HepG2 (cell line): ENCODE data around the gene POLE. TPM values are rescaled to one million over a fixed set of nuclear protein-coding genes. Genes with fewer than 3 reads are reported as not detected.

Experiments used
- ATAC-seq: fragments of 200-7000 bp; cut with Tn5 transposase; 3 replicates; pipeline ENCODE4 v1.9.1; 2020; ENCODE audit warnings: mild to moderate bottlenecking, moderate library complexity
- BruUV-seq: library from RNA; stranded (reverse); fragments of 400-500 nt; replicated peaks from 2 replicates; lab custom pipeline; 2021; lab: Mats Ljungman, UMichigan
- CTCF ChIA-PET: fragments of 300-600 bp; formaldehyde crosslinking; extraction: SDS; loops from one replicate; lab custom pipeline; 2021; ENCODE audit warnings: low total read pairs, inconsistent platforms, low intra/inter-chr PET ratio; lab: Yijun Ruan, JAX
- POLR2A ChIA-PET: fragments of 350-600 bp; sonication (Branson Sonifier 250); formaldehyde crosslinking; loops from one replicate; lab custom pipeline; 2020; ENCODE audit warnings: antibody characterized with exemption, inconsistent platforms; lab: Yijun Ruan, JAX
- DNase-seq: peaks from one replicate; pipeline ENCODE4 v3.0.0-alpha.2; 2015; ENCODE audit warnings: low spot score
- FAIRE-seq: peaks from 3 replicates; lab custom pipeline; 2011; peaks lifted over from hg19 to GRCh38; lab: Jason Lieb, UNC
- H2AFZ ChIP-seq: one replicate; pipeline ENCODE4 v1.6.1; 2011; ENCODE audit warnings: low read length, inconsistent platforms
- H3K27ac ChIP-seq: fragments of 300-600 bp; 3 replicates; pipeline ENCODE4 v1.8.0; 2011; ENCODE audit warnings: mixed run types, mild to moderate bottlenecking, mixed read lengths, low read length, inconsistent platforms; ENCODE audit not compliant: insufficient read depth; ENCODE audit errors: extremely low read length
- H3K27me3 ChIP-seq, 2 experiments: fragments of 200-600 bp in 1 of 2; 2 replicates in 1 of 2; 3 replicates in 1 of 2; pipeline versions ENCODE4 v1.6.0 to v1.8.0; 2011; ENCODE audit warnings: low read length in 2 of 2, mild to moderate bottlenecking in 2 of 2, moderate library complexity in 2 of 2, inconsistent platforms in 1 of 2; ENCODE audit not compliant: insufficient read depth in 2 of 2, control insufficient read depth in 1 of 2
- H3K36me3 ChIP-seq, 2 experiments: fragments of 200-600 bp in 1 of 2; replicated peaks in 1 of 2; 2 replicates in 1 of 2; 3 replicates in 1 of 2; pipeline versions ENCODE4 v1.5.1 to v1.8.0; 2011; ENCODE audit warnings: low read length in 2 of 2, inconsistent platforms in 1 of 2; ENCODE audit not compliant: insufficient read depth in 2 of 2, control insufficient read depth in 1 of 2
- H3K4me1 ChIP-seq: 2 replicates; pipeline ENCODE4 v1.5.1; 2012; ENCODE audit warnings: low read length, inconsistent platforms; ENCODE audit not compliant: insufficient read depth
- H3K4me2 ChIP-seq: 2 replicates; pipeline ENCODE4 v1.6.0; 2011; ENCODE audit warnings: low read depth, low read length, inconsistent platforms
- H3K4me3 ChIP-seq, 3 experiments: fragments of 200-600 bp in 1 of 3; sonication (generic), shearing (Covaris generic) in 1 of 3; replicated peaks in 1 of 3; 2 replicates each; pipeline ENCODE4 v1.5.1; 2011 to 2016; ENCODE audit warnings: low read length in 3 of 3, inconsistent platforms in 2 of 3, low read depth in 2 of 3, mild to moderate bottlenecking in 2 of 3, control low read depth in 1 of 3, mixed read lengths in 1 of 3; ENCODE audit not compliant: insufficient read depth in 1 of 3
- H3K79me2 ChIP-seq: one replicate; pipeline ENCODE4 v1.6.1; 2011; ENCODE audit warnings: low read length, inconsistent platforms; ENCODE audit not compliant: insufficient read depth
- H3K9ac ChIP-seq: 2 replicates; pipeline ENCODE4 v1.6.0; 2011; ENCODE audit warnings: mild to moderate bottlenecking, low read depth, low read length, inconsistent platforms; ENCODE audit not compliant: insufficient read depth
- H3K9me3 ChIP-seq: 2 replicates; pipeline ENCODE4 v1.5.1; 2012; ENCODE audit warnings: mild to moderate bottlenecking, low read length
- H4K20me1 ChIP-seq: 2 replicates; pipeline ENCODE4 v1.6.0; 2011; ENCODE audit warnings: inconsistent platforms, mild to moderate bottlenecking, low read length, moderate library complexity; ENCODE audit not compliant: insufficient read depth
- FOXC1 ChIP-seq: sonication (generic); formaldehyde crosslinking; IDR thresholded peaks from 2 replicates; pipeline ENCODE4 v1.8.0; 2022; ENCODE audit warnings: mild to moderate bottlenecking, missing genetic modification reagents, borderline replicate concordance
- HIVEP1 ChIP-seq: sonication (generic); formaldehyde crosslinking; IDR thresholded peaks from 2 replicates; pipeline ENCODE4 v1.4.0; 2020; ENCODE audit warnings: mild to moderate bottlenecking, missing genetic modification reagents
- ISL2 ChIP-seq: sonication (generic); formaldehyde crosslinking; IDR thresholded peaks from 2 replicates; pipeline ENCODE4 v1.5.0; 2020; ENCODE audit warnings: missing genetic modification reagents
- JDP2 ChIP-seq: sonication (generic); formaldehyde crosslinking; IDR thresholded peaks from 2 replicates; pipeline ENCODE4 v1.8.1; 2022; ENCODE audit warnings: missing genetic modification reagents, borderline replicate concordance
- JUND ChIP-seq: sonication (generic); formaldehyde crosslinking; IDR thresholded peaks from 2 replicates; pipeline ENCODE4 v1.8.0; 2022; ENCODE audit warnings: mild to moderate bottlenecking, missing genetic modification reagents
- POLR2AphosphoS5 ChIP-seq: IDR thresholded peaks from 2 replicates; pipeline ENCODE4 v1.6.1; 2012; ENCODE audit warnings: low read depth, low read length
- ZNF138 ChIP-seq: sonication (generic); formaldehyde crosslinking; IDR thresholded peaks from 2 replicates; pipeline ENCODE4 v1.5.0; 2020; ENCODE audit warnings: mild to moderate bottlenecking, low read depth, missing genetic modification reagents
- ZNF232 ChIP-seq: sonication (generic); formaldehyde crosslinking; IDR thresholded peaks from 2 replicates; pipeline ENCODE4 v1.4.0; 2020; ENCODE audit warnings: missing genetic modification reagents, borderline replicate concordance
- ZNF343 ChIP-seq: sonication (generic); formaldehyde crosslinking; IDR thresholded peaks from 2 replicates; pipeline ENCODE4 v1.4.0; 2020; ENCODE audit warnings: mild to moderate bottlenecking, missing genetic modification reagents
- ZNF354B ChIP-seq: sonication (generic); formaldehyde crosslinking; IDR thresholded peaks from 2 replicates; pipeline ENCODE4 v1.8.0; 2022; ENCODE audit warnings: mild to moderate bottlenecking, missing genetic modification reagents
- ZNF570 ChIP-seq: sonication (generic); formaldehyde crosslinking; IDR thresholded peaks from 2 replicates; pipeline ENCODE4 v1.4.0; 2020; ENCODE audit warnings: mild to moderate bottlenecking, missing genetic modification reagents, borderline replicate concordance
- ZNF740 ChIP-seq: sonication (generic); formaldehyde crosslinking; IDR thresholded peaks from 2 replicates; pipeline ENCODE4 v1.4.0; 2020; ENCODE audit warnings: missing genetic modification reagents
- ZNF780A ChIP-seq: sonication (generic); formaldehyde crosslinking; IDR thresholded peaks from 2 replicates; pipeline ENCODE4 v1.8.0; 2022; ENCODE audit warnings: mild to moderate bottlenecking, missing genetic modification reagents, moderate library complexity
- ZSCAN25 ChIP-seq: sonication (generic); formaldehyde crosslinking; IDR thresholded peaks from 2 replicates; pipeline ENCODE4 v1.8.0; 2022; ENCODE audit warnings: mild to moderate bottlenecking, missing genetic modification reagents
- ZXDC ChIP-seq: sonication (generic); formaldehyde crosslinking; IDR thresholded peaks from 2 replicates; pipeline ENCODE4 v1.5.0; 2020; ENCODE audit warnings: mild to moderate bottlenecking, missing genetic modification reagents
- WGBS: methylation state at CpG from one replicate; pipeline ENCODE4 v1.1.6; 2017; ENCODE audit warnings: low lambda C conversion rate; 5-methylcytosine and 5-hydroxymethylcytosine counted together
- in situ Hi-C: cut with HindIII; loops from 2 replicates; pipeline ENCODE4 v1.10.0; 2017; ENCODE audit warnings: low pct_unique_long_range_greater_than_20kb; ENCODE audit not compliant: extremely low pct_ligation_motif_present
- intact Hi-C: fragments of 100-400 bp; cut with micrococcal nuclease; formaldehyde crosslinking; loops from one replicate; pipeline ENCODE4 v1.10.0; 2022; ENCODE audit not compliant: unreplicated experiment
- polyA plus RNA-seq, 8 experiments: library from polyadenylated mRNA; depleted of rRNA in 3 of 8; stranded (reverse) in 7 of 8; unstranded in 1 of 8; fragments of >200 nt; fragmentation: Illumina TruSeq in 4 of 8; extraction: Trizol in 4 of 8; gene quantifications; 2 replicates each; pipeline versions ENCODE4 v1.2.1 to v1.2.3, GENCODE V29; 2011 to 2016; ENCODE audit warnings: low read depth in 4 of 8, missing spikeins in 1 of 8, mixed read lengths in 1 of 8; ENCODE audit not compliant: insufficient read depth in 1 of 8
- total RNA-seq, 5 experiments: library from RNA; depleted of rRNA; stranded (reverse); fragments of >200 nt; fragmentation: Illumina TruSeq; extraction: Trizol; gene quantifications; 2 replicates each; pipeline ENCODE4 v1.2.3, GENCODE V29; 2016; ENCODE audit warnings: low read depth in 1 of 5
- TF ChIP-seq, protein P1 (sequence below): IDR thresholded peaks from 2 replicates; pipeline ENCODE4 v1.6.1; 2012; ENCODE audit warnings: low read length, improper control_type of control experiment

POLE gene
- total and polyA plus RNA-seq, 2 of the 13 experiments (the other 11 are each of a cell fraction or from before 2014, with no cell fraction given) = 25.3 to 52.2 TPM

- Histone ChIP-seq H3K79me2 (no peaks in the 10 kb centered on the region), H3K27ac (no peak overlapping the region), H3K4me2 (no peak overlapping the region), H3K9ac (no peak overlapping the region), H3K4me1 (no peaks in the 10 kb centered on the region), H3K9me3 (no peaks in the 10 kb centered on the region), H4K20me1 (no peaks in the 10 kb centered on the region), H3K27me3 (no peaks in the 10 kb centered on the region), H3K4me3 (no peak overlapping the region), H2AFZ (no peak overlapping the region), H3K36me3 (peaks cover 3 to 7% of the 10 kb centered on the region in 2 experiments; a peak in 2 of 5 replicates)
- 89% methylated on average over 10 of the region's 11 CpGs for WGBS
- BruUV-seq = no TSS peak
- in situ Hi-C loops (no loop called here), intact Hi-C loops (no loop called here)
- no peak for FAIRE-seq
- no peak for ATAC-seq
- no peak for DNase-seq
- POLR2A ChIA-PET = no interaction called here
- TF ChIP-seq HIVEP1 (CRISPR knock-in tag) (no peak), ZNF780A (CRISPR knock-in tag) (no peak), JDP2 (CRISPR knock-in tag) (no peak), ZNF343 (no peak), ZNF138 (CRISPR knock-in tag) (no peak), ZSCAN25 (CRISPR knock-in tag) (no peak), FOXC1 (no peak), ZNF740 (CRISPR knock-in tag) (no peak), ZNF570 (CRISPR knock-in tag) (no peak), JUND (CRISPR knock-in tag) (no peak), ISL2 (no peak), ZNF354B (no peak), POLR2AphosphoS5 (no peak), ZNF232 (CRISPR knock-in tag) (no peak), ZXDC (CRISPR knock-in tag) (no peak)
- TF ChIP-seq, protein P1, sequence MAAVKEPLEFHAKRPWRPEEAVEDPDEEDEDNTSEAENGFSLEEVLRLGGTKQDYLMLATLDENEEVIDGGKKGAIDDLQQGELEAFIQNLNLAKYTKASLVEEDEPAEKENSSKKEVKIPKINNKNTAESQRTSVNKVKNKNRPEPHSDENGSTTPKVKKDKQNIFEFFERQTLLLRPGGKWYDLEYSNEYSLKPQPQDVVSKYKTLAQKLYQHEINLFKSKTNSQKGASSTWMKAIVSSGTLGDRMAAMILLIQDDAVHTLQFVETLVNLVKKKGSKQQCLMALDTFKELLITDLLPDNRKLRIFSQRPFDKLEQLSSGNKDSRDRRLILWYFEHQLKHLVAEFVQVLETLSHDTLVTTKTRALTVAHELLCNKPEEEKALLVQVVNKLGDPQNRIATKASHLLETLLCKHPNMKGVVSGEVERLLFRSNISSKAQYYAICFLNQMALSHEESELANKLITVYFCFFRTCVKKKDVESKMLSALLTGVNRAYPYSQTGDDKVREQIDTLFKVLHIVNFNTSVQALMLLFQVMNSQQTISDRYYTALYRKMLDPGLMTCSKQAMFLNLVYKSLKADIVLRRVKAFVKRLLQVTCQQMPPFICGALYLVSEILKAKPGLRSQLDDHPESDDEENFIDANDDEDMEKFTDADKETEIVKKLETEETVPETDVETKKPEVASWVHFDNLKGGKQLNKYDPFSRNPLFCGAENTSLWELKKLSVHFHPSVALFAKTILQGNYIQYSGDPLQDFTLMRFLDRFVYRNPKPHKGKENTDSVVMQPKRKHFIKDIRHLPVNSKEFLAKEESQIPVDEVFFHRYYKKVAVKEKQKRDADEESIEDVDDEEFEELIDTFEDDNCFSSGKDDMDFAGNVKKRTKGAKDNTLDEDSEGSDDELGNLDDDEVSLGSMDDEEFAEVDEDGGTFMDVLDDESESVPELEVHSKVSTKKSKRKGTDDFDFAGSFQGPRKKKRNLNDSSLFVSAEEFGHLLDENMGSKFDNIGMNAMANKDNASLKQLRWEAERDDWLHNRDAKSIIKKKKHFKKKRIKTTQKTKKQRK = no peak
- CTCF ChIA-PET = no interaction called here
Measured at GRCh38 chr12:132578826-132579225, 108.3 kb downstream of the POLE start.
